Nephron (organoid): ENCODE measurements around the gene RCSD1.

Experiments used
- H3K27ac Mint-ChIP-seq, 3 experiments: 2 replicates each; pipeline ENCODE4 v1.8.0; 2020; ENCODE audit warnings: mixed read lengths in 3 of 3, mild to moderate bottlenecking in 2 of 3, moderate library complexity in 1 of 3
- H3K27me3 Mint-ChIP-seq: 2 replicates; pipeline ENCODE4 v1.8.0; 2021; ENCODE audit warnings: low read depth, mild to moderate bottlenecking, moderate library complexity, mixed read lengths
- H3K36me3 Mint-ChIP-seq: 2 replicates; pipeline ENCODE4 v1.8.0; 2020; ENCODE audit warnings: low read depth, mixed read lengths
- H3K4me1 Mint-ChIP-seq: 2 replicates; pipeline ENCODE4 v1.8.0; 2020; ENCODE audit warnings: mixed read lengths
- H3K4me3 Mint-ChIP-seq, 3 experiments: 2 replicates each; pipeline ENCODE4 v1.8.0; 2020; ENCODE audit warnings: mild to moderate bottlenecking in 3 of 3, mixed read lengths in 3 of 3, moderate library complexity in 2 of 3
- H3K9me3 Mint-ChIP-seq: 2 replicates; pipeline ENCODE4 v1.8.0; 2020; ENCODE audit warnings: mixed read lengths
- CTCF ChIP-seq, 3 experiments: fragments of 200-600 bp; sonication (generic); IDR thresholded peaks; one replicate each; pipeline ENCODE4 v1.5.0; 2021; ENCODE audit warnings: antibody characterized with exemption in 3 of 3; ENCODE audit not compliant: unreplicated experiment in 3 of 3

RCSD1 gene

GRCh38 chr1:167614851-167615250 is 15.2 kb upstream of the RCSD1 start:
- Mint-ChIP-seq H3K4me3 (no peak overlapping the region), H3K27me3 (peaks cover 8% of the 10 kb centered on the region), H3K4me1 (peaks cover 16% of the 10 kb centered on the region), H3K36me3 (no peaks in the 10 kb centered on the region), H3K27ac (no peak overlapping the region), H3K9me3 (peaks cover 10% of the 10 kb centered on the region)
- no peak for TF ChIP-seq CTCF (IDR thresholded peaks at IDR 0.05; ENCODE audit: unreplicated experiment in 3 of 3)

- H3K27ac Mint-ChIP-seq: no peak overlapping the region
- TF ChIP-seq CTCF (IDR thresholded peaks at IDR 0.05; ENCODE audit: unreplicated experiment in 3 of 3): no peak
- H3K9me3 Mint-ChIP-seq: peaks cover 10% of the 10 kb centered on the region
- H3K4me3 Mint-ChIP-seq: no peak overlapping the region
- peaks cover 16% of the 10 kb centered on the region for H3K4me1 Mint-ChIP-seq
- H3K27me3 Mint-ChIP-seq: peaks cover 21% of the 10 kb centered on the region
- H3K36me3 Mint-ChIP-seq: no peaks in the 10 kb centered on the region
Observed at GRCh38 chr1:167616521-167616920, 13.5 kb upstream of the RCSD1 start.

GRCh38 chr1:167617153-167618147 is 12.6 kb upstream of the RCSD1 start:
- Mint-ChIP-seq H3K4me1 (peaks cover 16% of the 10 kb centered on the region), H3K9me3 (peaks cover 10% of the 10 kb centered on the region), H3K27ac (peak overlapping the region in 2 of 3 experiments; percentile 17 to 29), H3K36me3 (no peaks in the 10 kb centered on the region), H3K4me3 (no peak overlapping the region), H3K27me3 (peaks cover 22% of the 10 kb centered on the region)
- TF ChIP-seq CTCF (IDR thresholded peaks at IDR 0.05; ENCODE audit: unreplicated experiment in 3 of 3): no peak

- H3K27ac Mint-ChIP-seq: no peak overlapping the region
- peaks cover 16% of the 10 kb centered on the region for H3K4me1 Mint-ChIP-seq
- H3K9me3 Mint-ChIP-seq: peaks cover 10% of the 10 kb centered on the region
- no peaks in the 10 kb centered on the region for H3K36me3 Mint-ChIP-seq
- TF ChIP-seq CTCF (IDR thresholded peaks at IDR 0.05; ENCODE audit: unreplicated experiment in 3 of 3): no peak
- no peak overlapping the region for H3K4me3 Mint-ChIP-seq
- peaks cover 22% of the 10 kb centered on the region for H3K27me3 Mint-ChIP-seq
Observed at GRCh38 chr1:167618366-167618765, 11.7 kb upstream of the RCSD1 start.

- H3K9me3 Mint-ChIP-seq: peaks cover 10% of the 10 kb centered on the region
- no peaks in the 10 kb centered on the region for H3K36me3 Mint-ChIP-seq
- peaks cover 22% of the 10 kb centered on the region for H3K27me3 Mint-ChIP-seq
- H3K27ac Mint-ChIP-seq: no peak overlapping the region
- peaks cover 16% of the 10 kb centered on the region for H3K4me1 Mint-ChIP-seq
- no peak overlapping the region for H3K4me3 Mint-ChIP-seq
- no peak for TF ChIP-seq CTCF (IDR thresholded peaks at IDR 0.05; ENCODE audit: unreplicated experiment in 3 of 3)
Observed at GRCh38 chr1:167618789-167619188, 11.2 kb upstream of the RCSD1 start.
